Body of pancreas (tissue), 4 donors: ENCODE measurements around the gene UFC1. TPM values are rescaled to one million over a fixed set of nuclear protein-coding genes. Genes with fewer than 3 reads are reported as not detected.
A peak's percentile ranks its signal among the peaks of the same experiment; 100 is the strongest.

Experiments
- ATAC-seq: fragments of 150-250 bp; one replicate; pipeline ENCODE4 v1.9.1; 2016
- DNase-seq, 4 donors: peaks; one replicate each; pipeline ENCODE4 v3.0.0-alpha.2; 2019
- H3K27ac ChIP-seq, 4 donors: fragments of 200-600 bp; sonication (generic); 1 replicate in 3 of 4; 2 replicates in 1 of 4; pipeline versions ENCODE4 v1.5.1 to v1.6.1; 2016 to 2019; ENCODE audit warnings: mild to moderate bottlenecking in 1 of 4, mixed read lengths in 1 of 4, moderate library complexity in 1 of 4
- H3K27me3 ChIP-seq, 2 donors: fragments of 200-600 bp; sonication (generic); one replicate each; pipeline ENCODE4 v1.6.0; 2016; ENCODE audit warnings: mild to moderate bottlenecking in 1 of 2
- H3K36me3 ChIP-seq, 2 donors: fragments of 200-600 bp; sonication (generic); replicated peaks in 1 of 2; 2 replicates each; pipeline ENCODE4 v1.5.1; 2016; ENCODE audit warnings: low read depth in 2 of 2; ENCODE audit not compliant: insufficient read depth in 1 of 2
- H3K4me1 ChIP-seq: fragments of 200-600 bp; sonication (generic); one replicate; pipeline ENCODE4 v1.6.0; 2016
- H3K4me3 ChIP-seq, 2 donors: fragments of 200-600 bp; sonication (generic); 1 replicate in 1 of 2; 2 replicates in 1 of 2; pipeline ENCODE4 v1.5.1; 2016 to 2019
- H3K9me3 ChIP-seq, 3 donors: fragments of 200-600 bp; sonication (generic); 1 replicate in 2 of 3; 2 replicates in 1 of 3; pipeline ENCODE4 v1.5.1; 2016
- CTCF ChIP-seq, 7 experiments: fragments of 450-650 bp in 4 of 7; fragments of 200-600 bp in 3 of 7; sonication (generic) in 3 of 7; IDR thresholded peaks; one replicate each; pipeline ENCODE4 v1.5.1; 2016 to 2019; ENCODE audit warnings: antibody characterized with exemption in 7 of 7
- POLR2A ChIP-seq, 3 donors: fragments of 450-650 bp; IDR thresholded peaks; one replicate each; pipeline ENCODE4 v1.6.1; 2016; ENCODE audit warnings: antibody characterized with exemption in 3 of 3, mild to moderate bottlenecking in 2 of 3
- WGBS, 2 donors: methylation state at CpG; one replicate each; pipeline ENCODE4 v1.1.5; 2017; 5-methylcytosine and 5-hydroxymethylcytosine counted together
- intact Hi-C: fragments of 100-400 bp; cut with DNase I; formaldehyde crosslinking; loops from one replicate; pipeline ENCODE4 v1.15.1; 2023
- total RNA-seq, 2 donors: library from RNA; depleted of rRNA; stranded (reverse); fragments of >200 nt; gene quantifications; one replicate each; pipeline ENCODE4 v1.1.0, GENCODE V29; 2016

Gene UFC1
- total RNA-seq, 2 donors from 2014 or later = 33.6 to 48.8 TPM

DNA sequence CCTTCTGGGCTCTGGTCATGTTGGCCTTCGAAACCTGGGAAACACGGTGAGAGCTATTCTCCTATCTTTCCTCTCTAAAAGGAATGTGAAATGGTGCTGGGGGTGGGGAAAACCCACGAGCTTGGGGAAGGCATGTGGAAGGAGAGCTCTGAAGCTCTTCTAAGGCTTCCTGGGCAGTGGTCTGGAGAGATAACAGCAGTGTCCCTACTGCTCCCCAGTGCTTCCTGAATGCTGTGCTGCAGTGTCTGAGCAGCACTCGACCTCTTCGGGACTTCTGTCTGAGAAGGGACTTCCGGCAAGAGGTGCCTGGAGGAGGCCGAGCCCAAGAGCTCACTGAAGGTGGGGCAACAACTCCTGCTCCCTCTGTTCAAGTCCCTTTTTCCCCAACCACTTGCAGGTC, 8.3 kb downstream of the UFC1 start:
- intact Hi-C loops = no loop called here
- WGBS, 2 donors = 71 to 78% methylated on average over 6 to 7 of the region's 7 CpGs
- Histone ChIP-seq H3K27me3 (no peaks in the 10 kb centered on the region), H3K4me3 (no peak overlapping the region), H3K27ac (no peak overlapping the region), H3K36me3 (peaks cover 0 to 7% of the 10 kb centered on the region in 2 donors), H3K9me3 (no peaks in the 10 kb centered on the region), H3K4me1 (peaks cover 42% of the 10 kb centered on the region)
- no peak for TF ChIP-seq POLR2A (IDR thresholded peaks at IDR 0.05)
- no peak for TF ChIP-seq CTCF (IDR thresholded peaks at IDR 0.05)
- ATAC-seq = no peak
- DNase-seq = no peak

DNA sequence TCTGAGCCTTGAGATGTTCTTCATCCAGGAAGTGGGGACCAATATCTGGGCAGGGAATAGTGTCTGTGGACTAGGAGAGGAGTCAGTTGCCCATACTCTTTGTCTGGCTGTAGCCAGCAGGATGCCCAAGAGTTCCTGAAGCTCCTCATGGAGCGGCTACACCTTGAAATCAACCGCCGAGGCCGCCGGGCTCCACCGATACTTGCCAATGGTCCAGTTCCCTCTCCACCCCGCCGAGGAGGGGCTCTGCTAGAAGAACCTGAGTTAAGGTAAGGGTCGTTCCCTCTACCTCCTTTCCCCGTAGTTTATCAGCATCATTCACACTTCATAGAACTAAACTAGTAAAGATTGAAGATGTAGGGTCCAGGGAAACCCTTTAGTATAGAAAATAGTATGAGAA, 9.0 kb downstream of the UFC1 start:
- no peak overlapping the region for H3K27ac ChIP-seq
- no peaks in the 10 kb centered on the region for H3K9me3 ChIP-seq
- TF ChIP-seq POLR2A (IDR thresholded peaks at IDR 0.05) (no peak), CTCF (IDR thresholded peaks at IDR 0.05) (no peak)
- H3K27me3 ChIP-seq = no peaks in the 10 kb centered on the region
- ATAC-seq = no peak
- H3K36me3 ChIP-seq = peaks cover 0 to 4% of the 10 kb centered on the region in 2 donors
- intact Hi-C loops = no loop called here
- no peak for DNase-seq
- H3K4me1 ChIP-seq = peaks cover 50% of the 10 kb centered on the region
- 90 to 91% methylated on average over 10 of the region's 10 CpGs for WGBS, 2 donors
- H3K4me3 ChIP-seq = no peak overlapping the region

DNA sequence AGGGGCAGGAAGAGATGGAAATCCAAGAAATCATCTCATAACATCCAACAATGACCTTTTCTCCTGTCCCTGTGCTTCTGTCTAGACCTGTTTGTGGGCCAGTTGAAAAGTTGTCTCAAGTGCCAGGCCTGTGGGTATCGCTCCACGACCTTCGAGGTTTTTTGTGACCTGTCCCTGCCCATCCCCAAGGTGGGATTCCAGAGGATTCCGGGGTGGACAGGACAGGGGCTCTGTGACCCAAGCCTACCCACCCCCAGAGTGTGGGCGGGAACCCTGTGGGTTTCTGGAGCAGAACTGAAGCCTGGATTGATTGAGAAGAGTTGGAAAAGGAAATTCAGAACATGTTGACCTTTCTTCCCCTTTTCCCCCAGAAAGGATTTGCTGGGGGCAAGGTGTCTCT, 10.0 kb downstream of the UFC1 start:
- DNase-seq (no peak), ATAC-seq (no peak)
- intact Hi-C loops = no loop called here
- Histone ChIP-seq H3K4me3 (no peak overlapping the region), H3K27me3 (no peaks in the 10 kb centered on the region), H3K4me1 (peaks cover 49% of the 10 kb centered on the region), H3K36me3 (peaks cover 0 to 2% of the 10 kb centered on the region in 2 donors), H3K9me3 (no peaks in the 10 kb centered on the region), H3K27ac (no peak overlapping the region)
- no peak for TF ChIP-seq POLR2A (IDR thresholded peaks at IDR 0.05)
- TF ChIP-seq CTCF (IDR thresholded peaks at IDR 0.05) = no peak
- WGBS, 2 donors = 74 to 79% methylated on average over 5 of the region's 5 CpGs

DNA sequence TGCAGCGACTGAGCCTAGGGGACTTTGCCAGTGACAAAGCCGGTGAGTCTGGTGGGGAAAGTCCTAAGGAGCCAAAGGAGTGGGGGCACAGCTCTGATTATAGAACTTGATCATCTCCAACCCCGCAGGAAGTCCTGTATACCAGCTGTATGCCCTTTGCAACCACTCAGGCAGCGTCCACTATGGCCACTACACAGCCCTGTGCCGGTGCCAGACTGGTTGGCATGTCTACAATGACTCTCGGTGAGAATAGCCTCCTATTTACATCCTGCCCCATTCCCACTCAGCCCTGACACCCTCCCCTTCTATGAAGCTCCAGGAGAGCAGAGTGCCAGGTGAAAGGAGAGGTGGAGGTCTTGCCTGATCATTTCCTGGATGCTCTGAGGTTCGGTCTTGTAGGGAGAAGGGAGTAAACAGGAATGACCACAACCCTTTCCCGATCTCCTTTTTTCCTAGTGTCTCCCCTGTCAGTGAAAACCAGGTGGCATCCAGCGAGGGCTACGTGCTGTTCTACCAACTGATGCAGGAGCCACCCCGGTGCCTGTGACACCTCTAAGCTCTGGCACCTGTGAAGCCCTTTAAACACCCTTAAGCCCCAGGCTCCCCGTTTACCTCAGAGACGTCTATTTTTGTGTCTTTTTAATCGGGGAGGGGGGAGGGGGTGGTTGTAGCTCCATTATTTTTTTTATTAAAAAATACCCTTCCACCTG, 11.3 kb downstream of the UFC1 start:
- peaks cover 43% of the 10 kb centered on the region for H3K4me1 ChIP-seq
- 47 to 55% methylated on average over 13 to 14 of the region's 14 CpGs for WGBS, 2 donors

More for the DNA sequence above, 11.3 kb downstream of the UFC1 start:
- H3K36me3 ChIP-seq = peaks cover 0 to 2% of the 10 kb centered on the region in 2 donors
- no peaks in the 10 kb centered on the region for H3K9me3 ChIP-seq
- H3K4me3 ChIP-seq = no peak overlapping the region
- DNase-seq = no peak
- ATAC-seq = no peak
- H3K27ac ChIP-seq = peak overlapping the region; percentile 0 to 91 (median 88)
- H3K27me3 ChIP-seq = no peaks in the 10 kb centered on the region
- TF ChIP-seq CTCF (IDR thresholded peaks at IDR 0.05) = no peak
- no peak for TF ChIP-seq POLR2A (IDR thresholded peaks at IDR 0.05)
- intact Hi-C loops = no loop called here
